HepG2 (cell line): Measurements from ENCODE around the gene TULP4. TPM values are rescaled to one million over a fixed set of nuclear protein-coding genes. Genes with fewer than 3 reads are reported as not detected.

ENCODE experiments used
- ASH2L ChIP-seq: fragments of 300-600, 200-600 bp; sonication (generic); IDR thresholded peaks from 2 replicates; pipeline ENCODE4 v1.7.0; 2017; ENCODE audit warnings: low read depth, mild to moderate bottlenecking, moderate library complexity, mixed read lengths, low read length; ENCODE audit not compliant: insufficient read length
- CBX2 ChIP-seq, 2 experiments: fragments of 200-600 bp in 1 of 2; sonication (generic); formaldehyde crosslinking in 1 of 2; IDR thresholded peaks; 2 replicates each; pipeline versions ENCODE4 v1.7.0 to v1.8.1; 2018 to 2022; ENCODE audit warnings: low read depth in 2 of 2, low read length in 1 of 2, mild to moderate bottlenecking in 1 of 2, missing genetic modification reagents in 1 of 2
- ELF1 ChIP-seq: sonication (generic); formaldehyde crosslinking; IDR thresholded peaks from 2 replicates; pipeline ENCODE4 v1.4.0; 2020; ENCODE audit warnings: missing genetic modification reagents
- FOXA1 ChIP-seq, 2 experiments: fragments of 450-650 bp in 1 of 2; sonication (generic) in 1 of 2; formaldehyde crosslinking in 1 of 2; IDR thresholded peaks; 2 replicates each; pipeline versions ENCODE4 v1.4.0 to v1.6.1; 2016 to 2020; ENCODE audit warnings: missing genetic modification reagents in 1 of 2
- HDAC1 ChIP-seq: sonication (generic); formaldehyde crosslinking; IDR thresholded peaks from 2 replicates; pipeline ENCODE4 v1.5.1; 2020; ENCODE audit warnings: mild to moderate bottlenecking, missing genetic modification reagents
- HDAC6 ChIP-seq: fragments of 200-600 bp; sonication (generic); IDR thresholded peaks from 2 replicates; pipeline ENCODE4 v1.7.0; 2017; ENCODE audit warnings: mild to moderate bottlenecking, antibody characterized with exemption, low read length, low read depth
- NFE2L2 ChIP-seq: fragments of 150-350 bp; IDR thresholded peaks from 2 replicates; pipeline ENCODE4 v1.6.1; 2014; ENCODE audit warnings: low read length
- NFYC ChIP-seq: IDR thresholded peaks from 2 replicates; pipeline ENCODE4 v1.6.1; 2016; ENCODE audit warnings: missing genetic modification reagents, missing compliant biosample characterization
- PRMT3 ChIP-seq: sonication (generic); formaldehyde crosslinking; IDR thresholded peaks from 2 replicates; pipeline ENCODE4 v1.8.1; 2022; ENCODE audit warnings: low read depth, mild to moderate bottlenecking, moderate library complexity, missing genetic modification reagents, borderline replicate concordance
- SNAI1 ChIP-seq: sonication (generic); formaldehyde crosslinking; IDR thresholded peaks from 2 replicates; pipeline ENCODE4 v1.5.0; 2020; ENCODE audit warnings: mild to moderate bottlenecking, missing genetic modification reagents, borderline replicate concordance
- SRF ChIP-seq: IDR thresholded peaks from 2 replicates; pipeline ENCODE4 v1.6.1; 2011; ENCODE audit warnings: mild to moderate bottlenecking, low read depth, low read length, moderate library complexity
- THAP8 ChIP-seq: sonication (generic); formaldehyde crosslinking; IDR thresholded peaks from 2 replicates; pipeline ENCODE4 v1.5.1; 2020; ENCODE audit warnings: missing genetic modification reagents, mild to moderate bottlenecking, borderline replicate concordance
- ZFP1 ChIP-seq: IDR thresholded peaks from 2 replicates; pipeline ENCODE4 v1.6.1; 2016
- ZNF24 ChIP-seq: fragments of 450-650 bp; IDR thresholded peaks from 2 replicates; pipeline ENCODE4 v1.6.1; 2017; ENCODE audit warnings: antibody characterized with exemption, mild to moderate bottlenecking
- ZNF3 ChIP-seq: IDR thresholded peaks from 2 replicates; pipeline ENCODE4 v1.7.0; 2017; ENCODE audit warnings: inconsistent platforms
- ZNF550 ChIP-seq: sonication (generic); formaldehyde crosslinking; IDR thresholded peaks from 2 replicates; pipeline ENCODE4 v1.4.0; 2020; ENCODE audit warnings: mild to moderate bottlenecking, missing genetic modification reagents, borderline replicate concordance
- ZNF552 ChIP-seq: sonication (generic); formaldehyde crosslinking; IDR thresholded peaks from 2 replicates; pipeline ENCODE4 v1.9.0; 2022; ENCODE audit warnings: missing genetic modification reagents, mild to moderate bottlenecking, borderline replicate concordance
- ZNF569 ChIP-seq: sonication (generic); formaldehyde crosslinking; IDR thresholded peaks from 2 replicates; pipeline ENCODE4 v1.5.0; 2020; ENCODE audit warnings: mild to moderate bottlenecking, missing genetic modification reagents, moderate library complexity, borderline replicate concordance
- ZNF570 ChIP-seq: sonication (generic); formaldehyde crosslinking; IDR thresholded peaks from 2 replicates; pipeline ENCODE4 v1.4.0; 2020; ENCODE audit warnings: mild to moderate bottlenecking, missing genetic modification reagents, borderline replicate concordance
- ZNF879 ChIP-seq: sonication (generic); formaldehyde crosslinking; IDR thresholded peaks from 2 replicates; pipeline ENCODE4 v1.8.1; 2023; ENCODE audit warnings: missing genetic modification reagents
- polyA plus RNA-seq, 8 experiments: library from polyadenylated mRNA; depleted of rRNA in 3 of 8; stranded (reverse) in 7 of 8; unstranded in 1 of 8; fragments of >200 nt; fragmentation: Illumina TruSeq in 4 of 8; extraction: Trizol in 4 of 8; gene quantifications; 2 replicates each; pipeline versions ENCODE4 v1.2.1 to v1.2.3, GENCODE V29; 2011 to 2016; ENCODE audit warnings: low read depth in 4 of 8, missing spikeins in 1 of 8, mixed read lengths in 1 of 8; ENCODE audit not compliant: insufficient read depth in 1 of 8
- total RNA-seq, 5 experiments: library from RNA; depleted of rRNA; stranded (reverse); fragments of >200 nt; fragmentation: Illumina TruSeq; extraction: Trizol; gene quantifications; 2 replicates each; pipeline ENCODE4 v1.2.3, GENCODE V29; 2016; ENCODE audit warnings: low read depth in 1 of 5
- TF ChIP-seq, protein P1 (sequence below): sonication (generic); formaldehyde crosslinking; IDR thresholded peaks from 2 replicates; pipeline ENCODE4 v1.9.0; 2021; ENCODE audit warnings: mild to moderate bottlenecking, missing genetic modification reagents
- TF ChIP-seq, protein P2 (sequence below): sonication (generic); formaldehyde crosslinking; IDR thresholded peaks from 2 replicates; pipeline ENCODE4 v1.5.0; 2020; ENCODE audit warnings: mild to moderate bottlenecking, low read depth, missing genetic modification reagents, borderline replicate concordance

The TULP4 gene
- total and polyA plus RNA-seq, 2 of the 13 experiments (the other 11 are each of a cell fraction or from before 2014, with no cell fraction given) = 21.1 to 122 TPM

DNA sequence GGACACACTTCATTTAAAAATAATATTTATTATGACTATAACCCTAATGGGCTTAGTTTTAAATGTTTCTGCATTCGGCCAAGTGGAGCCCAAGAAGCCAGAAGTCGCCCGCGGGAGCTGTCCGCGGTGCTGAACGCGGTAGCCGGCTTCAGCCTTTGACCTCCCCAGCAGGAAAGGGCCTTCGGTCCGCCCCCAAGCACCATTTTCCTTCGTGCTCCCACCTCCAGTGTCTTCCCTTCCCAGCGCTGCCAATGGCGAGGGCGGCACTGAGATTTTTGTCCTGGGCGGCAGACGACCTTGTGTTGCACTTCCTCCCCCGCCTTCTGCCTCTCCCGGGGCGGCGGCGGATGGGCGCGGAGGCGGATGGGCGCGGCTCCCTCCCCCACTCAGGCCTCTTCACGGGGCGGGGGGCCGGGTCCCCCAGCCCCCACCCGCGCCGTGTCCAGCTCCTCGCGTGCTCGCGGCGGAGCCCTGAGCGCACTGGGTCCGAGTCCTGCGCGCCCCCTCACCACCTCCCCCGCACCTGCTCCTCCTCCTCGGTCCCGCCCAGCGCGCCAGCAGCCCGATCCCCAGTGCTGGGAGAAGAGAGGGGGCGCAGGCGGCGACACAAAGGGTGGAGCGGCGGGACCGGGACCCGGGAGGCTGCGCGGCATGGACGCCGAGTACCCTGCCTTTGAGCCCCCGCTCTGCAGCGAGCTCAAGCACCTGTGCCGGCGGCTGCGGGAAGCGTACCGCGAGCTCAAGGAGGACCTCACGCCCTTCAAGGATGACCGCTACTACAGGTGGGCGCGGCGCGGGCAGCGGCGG is 224.0 kb downstream of the TULP4 start (continued):
- peak; percentile 98 for TF ChIP-seq SNAI1 (CRISPR knock-in tag)
- no peak for TF ChIP-seq SRF
- peak; percentile 77; the same call in 1 of the 2 replicates for TF ChIP-seq ZNF3
- peak; percentile 90 for TF ChIP-seq HDAC1 (CRISPR knock-in tag)
- TF ChIP-seq HDAC6 = no peak
- TF ChIP-seq ZNF569 (CRISPR knock-in tag) = peak; percentile 75; the same call in 1 of the 2 replicates
- TF ChIP-seq PRMT3 (CRISPR knock-in tag) = no peak
- TF ChIP-seq, protein P1, sequence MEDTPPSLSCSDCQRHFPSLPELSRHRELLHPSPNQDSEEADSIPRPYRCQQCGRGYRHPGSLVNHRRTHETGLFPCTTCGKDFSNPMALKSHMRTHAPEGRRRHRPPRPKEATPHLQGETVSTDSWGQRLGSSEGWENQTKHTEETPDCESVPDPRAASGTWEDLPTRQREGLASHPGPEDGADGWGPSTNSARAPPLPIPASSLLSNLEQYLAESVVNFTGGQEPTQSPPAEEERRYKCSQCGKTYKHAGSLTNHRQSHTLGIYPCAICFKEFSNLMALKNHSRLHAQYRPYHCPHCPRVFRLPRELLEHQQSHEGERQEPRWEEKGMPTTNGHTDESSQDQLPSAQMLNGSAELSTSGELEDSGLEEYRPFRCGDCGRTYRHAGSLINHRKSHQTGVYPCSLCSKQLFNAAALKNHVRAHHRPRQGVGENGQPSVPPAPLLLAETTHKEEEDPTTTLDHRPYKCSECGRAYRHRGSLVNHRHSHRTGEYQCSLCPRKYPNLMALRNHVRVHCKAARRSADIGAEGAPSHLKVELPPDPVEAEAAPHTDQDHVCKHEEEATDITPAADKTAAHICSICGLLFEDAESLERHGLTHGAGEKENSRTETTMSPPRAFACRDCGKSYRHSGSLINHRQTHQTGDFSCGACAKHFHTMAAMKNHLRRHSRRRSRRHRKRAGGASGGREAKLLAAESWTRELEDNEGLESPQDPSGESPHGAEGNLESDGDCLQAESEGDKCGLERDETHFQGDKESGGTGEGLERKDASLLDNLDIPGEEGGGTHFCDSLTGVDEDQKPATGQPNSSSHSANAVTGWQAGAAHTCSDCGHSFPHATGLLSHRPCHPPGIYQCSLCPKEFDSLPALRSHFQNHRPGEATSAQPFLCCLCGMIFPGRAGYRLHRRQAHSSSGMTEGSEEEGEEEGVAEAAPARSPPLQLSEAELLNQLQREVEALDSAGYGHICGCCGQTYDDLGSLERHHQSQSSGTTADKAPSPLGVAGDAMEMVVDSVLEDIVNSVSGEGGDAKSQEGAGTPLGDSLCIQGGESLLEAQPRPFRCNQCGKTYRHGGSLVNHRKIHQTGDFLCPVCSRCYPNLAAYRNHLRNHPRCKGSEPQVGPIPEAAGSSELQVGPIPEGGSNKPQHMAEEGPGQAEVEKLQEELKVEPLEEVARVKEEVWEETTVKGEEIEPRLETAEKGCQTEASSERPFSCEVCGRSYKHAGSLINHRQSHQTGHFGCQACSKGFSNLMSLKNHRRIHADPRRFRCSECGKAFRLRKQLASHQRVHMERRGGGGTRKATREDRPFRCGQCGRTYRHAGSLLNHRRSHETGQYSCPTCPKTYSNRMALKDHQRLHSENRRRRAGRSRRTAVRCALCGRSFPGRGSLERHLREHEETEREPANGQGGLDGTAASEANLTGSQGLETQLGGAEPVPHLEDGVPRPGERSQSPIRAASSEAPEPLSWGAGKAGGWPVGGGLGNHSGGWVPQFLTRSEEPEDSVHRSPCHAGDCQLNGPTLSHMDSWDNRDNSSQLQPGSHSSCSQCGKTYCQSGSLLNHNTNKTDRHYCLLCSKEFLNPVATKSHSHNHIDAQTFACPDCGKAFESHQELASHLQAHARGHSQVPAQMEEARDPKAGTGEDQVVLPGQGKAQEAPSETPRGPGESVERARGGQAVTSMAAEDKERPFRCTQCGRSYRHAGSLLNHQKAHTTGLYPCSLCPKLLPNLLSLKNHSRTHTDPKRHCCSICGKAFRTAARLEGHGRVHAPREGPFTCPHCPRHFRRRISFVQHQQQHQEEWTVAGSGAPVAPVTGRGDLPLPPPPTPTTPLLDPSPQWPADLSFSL = 0 out of 2 replicates have a peak, but pooled peaks have one; percentile 33
- TF ChIP-seq NFE2L2 = no peak
- TF ChIP-seq ZNF570 (CRISPR knock-in tag) = no peak; the same call in 1 of the 2 replicates
- TF ChIP-seq ZNF879 (CRISPR knock-in tag) = peak; percentile 98
- no peak for TF ChIP-seq ASH2L
- TF ChIP-seq CBX2 (IDR thresholded peaks at IDR 0.05; ENCODE audit: low read depth, low read length) = no peak
- TF ChIP-seq CBX2 (CRISPR knock-in tag; IDR thresholded peaks at IDR 0.05; ENCODE audit: low read depth) = 0 out of 2 replicates have a peak, but pooled peaks have one; percentile 85
- TF ChIP-seq, protein P2, sequence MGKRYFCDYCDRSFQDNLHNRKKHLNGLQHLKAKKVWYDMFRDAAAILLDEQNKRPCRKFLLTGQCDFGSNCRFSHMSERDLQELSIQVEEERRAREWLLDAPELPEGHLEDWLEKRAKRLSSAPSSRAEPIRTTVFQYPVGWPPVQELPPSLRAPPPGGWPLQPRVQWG = no peak
- TF ChIP-seq ZNF550 = no peak
- no peak for TF ChIP-seq THAP8 (CRISPR knock-in tag)
- peak; percentile 96; the same call in 1 of the 2 replicates for TF ChIP-seq ZFP1 (CRISPR knock-in tag)
- TF ChIP-seq FOXA1 (IDR thresholded peaks at IDR 0.05) = no peak
- TF ChIP-seq FOXA1 (CRISPR knock-in tag; IDR thresholded peaks at IDR 0.05) = 0 out of 2 replicates have a peak, but pooled peaks have one; percentile 40
- no peak for TF ChIP-seq ZNF24
- peak; percentile 62 for TF ChIP-seq NFYC (CRISPR knock-in tag)
- peak; percentile 77 for TF ChIP-seq ELF1 (CRISPR knock-in tag)
- TF ChIP-seq ZNF552 (CRISPR knock-in tag) = peak; percentile 89
